MM.1S (cell line): Measurements from ENCODE around the gene MARCHF10.

Source experiments
- EZH2phosphoT487 ChIP-seq: fragments of 300-600 bp; sonication (generic); IDR thresholded peaks from 2 replicates; pipeline ENCODE4 v1.6.1; 2018; ENCODE audit warnings: antibody characterized with exemption, low read length
- TF ChIP-seq, protein P1 (sequence below): fragments of 300-600 bp; sonication (generic); IDR thresholded peaks from 2 replicates; pipeline ENCODE4 v1.5.1; 2016; ENCODE audit warnings: antibody characterized with exemption, low read length, mixed read lengths

DNA sequence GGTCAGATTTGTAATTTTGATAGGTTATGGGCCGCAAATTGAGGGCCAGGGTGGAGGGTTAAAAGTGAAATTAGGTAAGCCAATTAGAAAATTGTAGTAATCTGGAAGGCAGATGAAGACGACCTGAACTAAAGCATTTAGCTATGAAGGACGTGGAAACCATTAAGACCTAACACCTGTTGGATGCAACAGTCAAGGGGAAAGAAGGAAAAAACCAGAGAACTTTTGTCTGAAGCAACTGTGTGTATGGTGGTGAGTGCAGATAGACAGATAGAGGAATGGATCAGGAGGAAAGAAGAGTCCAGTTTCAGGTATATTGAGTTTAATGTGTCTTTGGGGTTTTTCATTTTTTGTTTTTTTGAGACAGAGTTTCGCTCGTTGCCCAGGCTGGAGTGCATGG, 40.2 kb upstream of the MARCHF10 start:
- TF ChIP-seq, protein P1, sequence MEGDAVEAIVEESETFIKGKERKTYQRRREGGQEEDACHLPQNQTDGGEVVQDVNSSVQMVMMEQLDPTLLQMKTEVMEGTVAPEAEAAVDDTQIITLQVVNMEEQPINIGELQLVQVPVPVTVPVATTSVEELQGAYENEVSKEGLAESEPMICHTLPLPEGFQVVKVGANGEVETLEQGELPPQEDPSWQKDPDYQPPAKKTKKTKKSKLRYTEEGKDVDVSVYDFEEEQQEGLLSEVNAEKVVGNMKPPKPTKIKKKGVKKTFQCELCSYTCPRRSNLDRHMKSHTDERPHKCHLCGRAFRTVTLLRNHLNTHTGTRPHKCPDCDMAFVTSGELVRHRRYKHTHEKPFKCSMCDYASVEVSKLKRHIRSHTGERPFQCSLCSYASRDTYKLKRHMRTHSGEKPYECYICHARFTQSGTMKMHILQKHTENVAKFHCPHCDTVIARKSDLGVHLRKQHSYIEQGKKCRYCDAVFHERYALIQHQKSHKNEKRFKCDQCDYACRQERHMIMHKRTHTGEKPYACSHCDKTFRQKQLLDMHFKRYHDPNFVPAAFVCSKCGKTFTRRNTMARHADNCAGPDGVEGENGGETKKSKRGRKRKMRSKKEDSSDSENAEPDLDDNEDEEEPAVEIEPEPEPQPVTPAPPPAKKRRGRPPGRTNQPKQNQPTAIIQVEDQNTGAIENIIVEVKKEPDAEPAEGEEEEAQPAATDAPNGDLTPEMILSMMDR = no peak
- TF ChIP-seq EZH2phosphoT487 = no peak
